Nephron (organoid): Measurements from ENCODE around the gene LRRC56.

ENCODE experiments used
- H3K27ac Mint-ChIP-seq, 3 experiments: 2 replicates each; pipeline ENCODE4 v1.8.0; 2020; ENCODE audit warnings: mixed read lengths in 3 of 3, mild to moderate bottlenecking in 2 of 3, moderate library complexity in 1 of 3
- H3K27me3 Mint-ChIP-seq: 2 replicates; pipeline ENCODE4 v1.8.0; 2021; ENCODE audit warnings: low read depth, mild to moderate bottlenecking, moderate library complexity, mixed read lengths
- H3K36me3 Mint-ChIP-seq: 2 replicates; pipeline ENCODE4 v1.8.0; 2020; ENCODE audit warnings: low read depth, mixed read lengths
- H3K4me1 Mint-ChIP-seq: 2 replicates; pipeline ENCODE4 v1.8.0; 2020; ENCODE audit warnings: mixed read lengths
- H3K4me3 Mint-ChIP-seq, 3 experiments: 2 replicates each; pipeline ENCODE4 v1.8.0; 2020; ENCODE audit warnings: mild to moderate bottlenecking in 3 of 3, mixed read lengths in 3 of 3, moderate library complexity in 2 of 3
- H3K9me3 Mint-ChIP-seq: 2 replicates; pipeline ENCODE4 v1.8.0; 2020; ENCODE audit warnings: mixed read lengths
- TF ChIP-seq, protein P1 (sequence below), 3 experiments: fragments of 200-600 bp; sonication (generic); IDR thresholded peaks; one replicate each; pipeline ENCODE4 v1.5.0; 2021; ENCODE audit warnings: antibody characterized with exemption in 3 of 3; ENCODE audit not compliant: unreplicated experiment in 3 of 3

The LRRC56 gene, protein sequence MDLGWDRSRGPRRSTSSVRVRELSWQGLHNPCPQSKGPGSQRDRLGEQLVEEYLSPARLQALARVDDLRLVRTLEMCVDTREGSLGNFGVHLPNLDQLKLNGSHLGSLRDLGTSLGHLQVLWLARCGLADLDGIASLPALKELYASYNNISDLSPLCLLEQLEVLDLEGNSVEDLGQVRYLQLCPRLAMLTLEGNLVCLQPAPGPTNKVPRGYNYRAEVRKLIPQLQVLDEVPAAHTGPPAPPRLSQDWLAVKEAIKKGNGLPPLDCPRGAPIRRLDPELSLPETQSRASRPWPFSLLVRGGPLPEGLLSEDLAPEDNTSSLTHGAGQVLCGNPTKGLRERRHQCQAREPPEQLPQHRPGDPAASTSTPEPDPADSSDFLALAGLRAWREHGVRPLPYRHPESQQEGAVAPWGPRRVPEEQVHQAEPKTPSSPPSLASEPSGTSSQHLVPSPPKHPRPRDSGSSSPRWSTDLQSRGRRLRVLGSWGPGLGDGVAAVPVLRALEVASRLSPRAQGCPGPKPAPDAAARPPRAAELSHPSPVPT

DNA sequence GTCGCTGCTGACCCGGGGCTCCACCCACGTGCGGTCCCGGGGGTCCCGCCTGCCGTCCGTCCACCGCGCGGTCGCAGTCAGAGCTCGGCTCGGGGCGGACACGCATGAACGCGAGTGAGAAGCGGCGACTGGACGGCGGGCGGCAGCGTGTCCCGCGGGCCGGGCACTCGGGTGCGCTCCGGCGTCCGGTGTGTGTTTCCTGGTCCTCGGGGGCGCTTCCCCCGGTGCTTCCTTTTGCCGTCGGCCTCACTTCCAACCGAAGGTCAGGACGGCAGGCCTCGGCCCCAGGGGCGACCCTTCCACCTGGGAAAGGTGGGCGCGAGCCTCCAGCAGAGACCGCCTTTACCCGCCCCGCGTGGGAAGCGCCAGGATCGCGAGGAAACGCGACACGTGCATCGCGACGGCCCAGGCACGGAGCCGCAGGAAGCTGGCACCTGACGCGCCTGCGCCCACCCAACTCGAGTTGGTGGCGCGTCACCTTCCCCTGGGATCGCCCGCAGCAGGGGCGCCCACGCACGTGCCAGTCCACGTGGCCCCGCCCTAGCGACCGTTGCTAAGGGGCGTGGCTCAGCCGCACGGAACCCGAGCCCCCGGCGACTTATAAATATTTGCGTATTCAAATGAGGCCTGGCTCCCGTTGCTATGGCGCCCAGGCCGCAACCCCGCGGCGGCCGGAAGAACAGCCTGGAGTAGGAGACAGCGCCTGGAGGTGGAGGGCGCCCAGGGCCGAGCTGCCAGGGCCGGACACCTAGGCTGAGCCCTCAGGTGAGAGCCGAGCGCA is at the start of gene LRRC56:
TSS of gene LRRC56 (plus strand) at position 687 of the 781 bp plus-strand sequence. CDS start 3,158 bp downstream, outside the sequence.
- peak within 1 kb of the TSS; percentile 93 to 96 (median 95) for H3K4me3 Mint-ChIP-seq
- H3K27ac Mint-ChIP-seq = peak within 1 kb of the TSS in 2 of 3 experiments; percentile 91 to 95
- H3K36me3 Mint-ChIP-seq = no peaks in the 10 kb centered on the region
- H3K27me3 Mint-ChIP-seq = peaks cover 23% of the 10 kb centered on the region
- peaks cover 4% of the 10 kb centered on the region for H3K4me1 Mint-ChIP-seq
- H3K9me3 Mint-ChIP-seq = no peaks in the 10 kb centered on the region
- TF ChIP-seq, protein P1, sequence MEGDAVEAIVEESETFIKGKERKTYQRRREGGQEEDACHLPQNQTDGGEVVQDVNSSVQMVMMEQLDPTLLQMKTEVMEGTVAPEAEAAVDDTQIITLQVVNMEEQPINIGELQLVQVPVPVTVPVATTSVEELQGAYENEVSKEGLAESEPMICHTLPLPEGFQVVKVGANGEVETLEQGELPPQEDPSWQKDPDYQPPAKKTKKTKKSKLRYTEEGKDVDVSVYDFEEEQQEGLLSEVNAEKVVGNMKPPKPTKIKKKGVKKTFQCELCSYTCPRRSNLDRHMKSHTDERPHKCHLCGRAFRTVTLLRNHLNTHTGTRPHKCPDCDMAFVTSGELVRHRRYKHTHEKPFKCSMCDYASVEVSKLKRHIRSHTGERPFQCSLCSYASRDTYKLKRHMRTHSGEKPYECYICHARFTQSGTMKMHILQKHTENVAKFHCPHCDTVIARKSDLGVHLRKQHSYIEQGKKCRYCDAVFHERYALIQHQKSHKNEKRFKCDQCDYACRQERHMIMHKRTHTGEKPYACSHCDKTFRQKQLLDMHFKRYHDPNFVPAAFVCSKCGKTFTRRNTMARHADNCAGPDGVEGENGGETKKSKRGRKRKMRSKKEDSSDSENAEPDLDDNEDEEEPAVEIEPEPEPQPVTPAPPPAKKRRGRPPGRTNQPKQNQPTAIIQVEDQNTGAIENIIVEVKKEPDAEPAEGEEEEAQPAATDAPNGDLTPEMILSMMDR (IDR thresholded peaks at IDR 0.05; ENCODE audit: unreplicated experiment in 3 of 3) = no peak

DNA sequence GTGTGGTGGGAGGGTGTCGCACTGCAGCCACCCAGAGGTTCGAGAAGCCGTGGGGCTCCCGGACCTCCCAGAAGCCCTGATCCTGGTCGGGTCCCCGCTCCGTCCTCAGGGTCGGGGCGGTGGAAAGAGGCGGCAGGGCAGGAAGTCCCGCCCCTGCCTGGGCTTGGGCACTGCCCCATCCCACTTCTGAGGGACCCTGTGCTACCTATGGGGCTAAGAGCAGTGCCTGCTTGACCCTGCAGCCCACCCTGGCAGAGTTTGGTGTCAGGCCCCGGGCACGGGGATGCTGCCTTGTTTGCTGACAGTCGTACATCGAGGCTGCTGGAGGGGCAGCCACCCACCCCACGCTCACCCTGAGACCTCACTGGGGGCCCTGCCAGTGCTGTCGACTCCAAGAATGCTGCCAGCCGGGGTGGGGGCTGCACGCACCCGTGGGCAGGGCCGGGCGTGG is 49.7 kb upstream of the LRRC56 start:
- H3K27me3 Mint-ChIP-seq = no peaks in the 10 kb centered on the region
- H3K4me3 Mint-ChIP-seq = no peak overlapping the region
- H3K36me3 Mint-ChIP-seq = peaks cover 24% of the 10 kb centered on the region
- H3K9me3 Mint-ChIP-seq = peaks cover 7% of the 10 kb centered on the region
- H3K27ac Mint-ChIP-seq = no peak overlapping the region
- H3K4me1 Mint-ChIP-seq = no peaks in the 10 kb centered on the region
- TF ChIP-seq, protein P1 (IDR thresholded peaks at IDR 0.05; ENCODE audit: unreplicated experiment in 3 of 3) = no peak

DNA sequence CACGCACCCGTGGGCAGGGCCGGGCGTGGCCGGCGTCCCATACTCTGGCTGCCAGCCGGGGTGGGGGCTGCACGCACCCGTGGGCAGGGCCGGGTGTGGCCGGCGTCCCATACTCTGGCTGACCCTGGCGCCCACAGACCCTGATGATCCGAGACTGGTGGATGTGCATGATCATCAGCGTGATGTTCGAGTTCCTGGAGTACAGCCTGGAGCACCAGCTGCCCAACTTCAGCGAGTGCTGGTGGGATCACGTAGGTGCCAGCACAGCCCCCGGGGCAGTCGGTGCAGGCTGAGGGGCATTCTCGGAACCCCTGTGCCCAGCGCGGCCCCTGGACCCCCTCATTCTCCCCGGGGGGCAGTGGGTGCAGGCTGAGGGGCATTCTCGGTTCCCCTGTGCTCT is 49.3 kb upstream of the LRRC56 start:
- Mint-ChIP-seq H3K4me3 (no peak overlapping the region), H3K4me1 (no peaks in the 10 kb centered on the region), H3K36me3 (peaks cover 23% of the 10 kb centered on the region), H3K27ac (no peak overlapping the region), H3K9me3 (peaks cover 7% of the 10 kb centered on the region), H3K27me3 (no peaks in the 10 kb centered on the region)
- TF ChIP-seq, protein P1 (IDR thresholded peaks at IDR 0.05; ENCODE audit: unreplicated experiment in 3 of 3) = no peak

DNA sequence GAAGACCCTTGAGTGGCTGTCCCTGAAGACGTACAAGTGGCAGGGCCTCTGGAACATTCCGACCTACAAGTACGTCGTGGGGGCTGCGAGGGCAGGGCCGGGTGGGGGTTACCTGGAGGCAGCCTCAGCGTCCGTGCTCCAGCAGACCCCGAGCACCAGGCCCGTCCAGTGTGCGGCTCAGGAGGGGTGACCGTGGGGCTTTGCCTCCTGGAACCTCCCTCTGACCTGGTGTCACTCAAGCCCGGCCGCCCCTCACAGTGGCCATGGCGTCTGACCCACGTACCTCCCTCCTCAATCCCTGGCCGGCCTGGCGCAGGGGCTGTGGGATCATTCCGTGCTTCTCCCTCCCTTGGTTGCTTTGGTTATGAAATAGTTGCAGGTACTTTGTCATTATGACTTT is 48.7 kb upstream of the LRRC56 start:
- H3K36me3 Mint-ChIP-seq = peaks cover 18% of the 10 kb centered on the region
- H3K4me3 Mint-ChIP-seq = no peak overlapping the region
- no peak overlapping the region for H3K27ac Mint-ChIP-seq
- peaks cover 3% of the 10 kb centered on the region for H3K9me3 Mint-ChIP-seq
- TF ChIP-seq, protein P1 (IDR thresholded peaks at IDR 0.05; ENCODE audit: unreplicated experiment in 3 of 3) = no peak
- no peaks in the 10 kb centered on the region for H3K4me1 Mint-ChIP-seq
- H3K27me3 Mint-ChIP-seq = no peaks in the 10 kb centered on the region

DNA sequence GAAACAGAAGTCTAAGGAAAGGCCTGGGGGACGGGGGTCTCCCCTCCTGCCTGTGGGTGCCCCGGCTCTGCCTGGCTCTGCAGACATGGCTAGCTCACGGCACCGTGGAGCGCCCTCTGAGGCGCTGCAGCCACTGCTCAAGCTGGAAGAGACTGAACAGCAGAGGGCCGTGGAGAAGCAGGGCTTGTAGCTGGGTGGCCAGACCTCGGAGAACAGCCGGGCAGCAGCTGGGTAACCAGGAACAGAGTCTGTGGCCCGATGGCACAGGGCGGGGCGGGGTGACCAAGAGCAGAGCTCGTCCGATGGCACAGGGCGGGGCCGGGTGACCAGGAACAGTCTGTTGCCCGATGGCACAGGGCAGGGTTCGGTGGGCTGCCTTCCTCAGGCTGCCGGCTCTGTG is 48.3 kb upstream of the LRRC56 start:
- H3K9me3 Mint-ChIP-seq = no peaks in the 10 kb centered on the region
- peaks cover 14% of the 10 kb centered on the region for H3K36me3 Mint-ChIP-seq
- H3K4me1 Mint-ChIP-seq = no peaks in the 10 kb centered on the region
- H3K4me3 Mint-ChIP-seq = no peak overlapping the region
- H3K27me3 Mint-ChIP-seq = no peaks in the 10 kb centered on the region
- TF ChIP-seq, protein P1 (IDR thresholded peaks at IDR 0.05; ENCODE audit: unreplicated experiment in 3 of 3) = no peak
- H3K27ac Mint-ChIP-seq = no peak overlapping the region
